Measurements from ENCODE around the gene AFF3.

Gene AFF3

DNA sequence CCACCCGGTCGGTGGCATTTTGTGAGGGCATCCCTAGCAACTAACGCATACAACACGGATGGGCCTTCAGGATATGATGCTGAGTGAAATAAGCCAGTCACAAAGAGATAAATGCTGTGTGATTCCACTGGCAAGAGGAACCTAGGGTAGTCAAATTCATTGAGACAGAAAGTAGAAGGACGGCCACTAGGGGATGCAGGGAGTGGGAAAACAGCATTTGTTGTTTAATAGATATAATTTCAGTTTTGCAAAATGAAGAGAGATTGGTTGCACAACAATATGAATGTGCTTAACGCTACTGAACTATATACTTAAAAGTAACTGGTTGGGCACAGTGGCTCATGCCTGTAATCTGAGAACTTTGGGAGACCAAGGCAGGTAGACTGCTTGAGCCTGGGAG, 112.9 kb downstream of the AFF3 start:
- no peak overlapping the region for H3K14ac ChIP-seq (ENCODE audit: low read length in 2 of 2)
- H2AFZ ChIP-seq (ENCODE audit: low read depth, low read length): no peak overlapping the region
- H3K9me3 ChIP-seq (ENCODE audit: control insufficient read depth, low read length): no peaks in the 10 kb centered on the region
- no peak overlapping the region for H3K4me2 ChIP-seq (ENCODE audit: low read length, poor library complexity, severe bottlenecking)
- H3K36me3 ChIP-seq (ENCODE audit: control insufficient read depth in 1 of 2, insufficient read depth in 2 of 2, low read depth in 1 of 2, low read length in 2 of 2): peaks cover 0 to 3% of the 10 kb centered on the region in 2 experiments
- H4K91ac ChIP-seq (ENCODE audit: low read length): no peak overlapping the region
- 90% methylated on average over 6 of the region's 6 CpGs for WGBS
- no peak overlapping the region for H3K27ac ChIP-seq (ENCODE audit: low read length, poor library complexity, severe bottlenecking)
- no peak overlapping the region for H4K8ac ChIP-seq (ENCODE audit: low read length)
- no peak overlapping the region for H3K4me3 ChIP-seq (ENCODE audit: insufficient read depth in 1 of 2, low read depth in 1 of 2, low read length in 2 of 2)
- no peak overlapping the region for H2BK15ac ChIP-seq (ENCODE audit: low read depth, poor library complexity, severe bottlenecking)
- H3K79me1 ChIP-seq (replicated peaks; ENCODE audit: low read length, poor library complexity, severe bottlenecking): peaks cover 19% of the 10 kb centered on the region
- no peak overlapping the region for H3K23ac ChIP-seq (ENCODE audit: low read length in 2 of 2)
- no peak overlapping the region for H2BK120ac ChIP-seq (ENCODE audit: low read depth, low read length)
- H2BK5ac ChIP-seq (ENCODE audit: low read depth, low read length, poor library complexity, severe bottlenecking): no peak overlapping the region
- H3K18ac ChIP-seq (ENCODE audit: low read depth in 1 of 2, low read length in 2 of 2): peak overlapping the region in 1 of 2 experiments; percentile 1
- DNase-seq: no peak
- no peaks in the 10 kb centered on the region for H3K4me1 ChIP-seq (ENCODE audit: control insufficient read depth, insufficient read depth, low read depth, low read length)
- H2AK5ac ChIP-seq (ENCODE audit: low read length, severe bottlenecking): no peak overlapping the region
- no peaks in the 10 kb centered on the region for H3K27me3 ChIP-seq (ENCODE audit: control insufficient read depth in 1 of 2, insufficient read depth in 1 of 2, low read length in 2 of 2)
- no peak overlapping the region for H3K9ac ChIP-seq (ENCODE audit: low read length)
- H2BK12ac ChIP-seq (ENCODE audit: low read length in 2 of 2): no peak overlapping the region
- H3K4ac ChIP-seq (ENCODE audit: low read depth in 1 of 2, low read length in 2 of 2): no peak overlapping the region

GRCh38 chr2:100021791-100022340, 120.5 kb downstream of the AFF3 start:
- H3K4me1 ChIP-seq (ENCODE audit: control insufficient read depth, insufficient read depth, low read depth, low read length): peaks cover 4% of the 10 kb centered on the region
- peaks cover 0 to 13% of the 10 kb centered on the region in 2 experiments for H3K27me3 ChIP-seq (ENCODE audit: control insufficient read depth in 1 of 2, insufficient read depth in 1 of 2, low read length in 2 of 2)
- no peaks in the 10 kb centered on the region for H3K9me3 ChIP-seq (ENCODE audit: control insufficient read depth, low read length)
- no peak for DNase-seq
- H3K4me3 ChIP-seq (ENCODE audit: insufficient read depth in 1 of 2, low read depth in 1 of 2, low read length in 2 of 2): no peak overlapping the region
- H4K8ac ChIP-seq (ENCODE audit: low read length): no peak overlapping the region
- H3K4me2 ChIP-seq (ENCODE audit: low read length, poor library complexity, severe bottlenecking): no peak overlapping the region
- peaks cover 22% of the 10 kb centered on the region for H3K79me1 ChIP-seq (replicated peaks; ENCODE audit: low read length, poor library complexity, severe bottlenecking)
- H3K18ac ChIP-seq (ENCODE audit: low read depth in 1 of 2, low read length in 2 of 2): no peak overlapping the region
- H2BK5ac ChIP-seq (ENCODE audit: low read depth, low read length, poor library complexity, severe bottlenecking): no peak overlapping the region
- 25% methylated on average over 1 of the region's 3 CpGs for WGBS
- H3K23ac ChIP-seq (ENCODE audit: low read length in 2 of 2): no peak overlapping the region
- no peak overlapping the region for H4K91ac ChIP-seq (ENCODE audit: low read length)
- H3K9ac ChIP-seq (ENCODE audit: low read length): no peak overlapping the region
- no peak overlapping the region for H3K4ac ChIP-seq (ENCODE audit: low read depth in 1 of 2, low read length in 2 of 2)
- no peak overlapping the region for H2AFZ ChIP-seq (ENCODE audit: low read depth, low read length)
- H3K36me3 ChIP-seq (ENCODE audit: control insufficient read depth in 1 of 2, insufficient read depth in 2 of 2, low read depth in 1 of 2, low read length in 2 of 2): peaks cover 0 to 5% of the 10 kb centered on the region in 2 experiments
- no peak overlapping the region for H2BK12ac ChIP-seq (ENCODE audit: low read length in 2 of 2)
- no peak overlapping the region for H2AK5ac ChIP-seq (ENCODE audit: low read length, severe bottlenecking)
- H3K27ac ChIP-seq (ENCODE audit: low read length, poor library complexity, severe bottlenecking): no peak overlapping the region
- no peak overlapping the region for H2BK15ac ChIP-seq (ENCODE audit: low read depth, poor library complexity, severe bottlenecking)
- no peak overlapping the region for H2BK120ac ChIP-seq (ENCODE audit: low read depth, low read length)
- H3K14ac ChIP-seq (ENCODE audit: low read length in 2 of 2): no peak overlapping the region

DNA sequence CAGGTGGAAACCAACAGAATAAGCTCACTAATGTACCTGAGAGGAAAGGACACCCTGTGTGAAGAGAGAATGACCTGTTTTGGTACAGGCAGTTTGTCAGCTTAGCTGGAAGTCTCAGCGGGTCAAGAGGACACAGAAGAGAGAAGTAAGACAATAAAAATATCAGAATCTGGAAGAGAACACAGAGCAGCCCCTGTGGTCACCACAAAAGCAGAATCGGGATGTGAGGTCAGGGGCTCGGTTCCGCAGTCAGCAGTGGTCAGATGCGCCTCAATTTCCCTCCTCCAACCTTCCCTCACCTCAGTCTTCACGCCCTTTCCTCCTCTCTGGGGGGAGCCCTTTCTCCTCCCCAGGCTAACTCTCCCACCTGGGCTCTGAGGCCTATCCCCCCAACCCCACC, 122.9 kb downstream of the AFF3 start:
- H3K27ac ChIP-seq (ENCODE audit: low read length, poor library complexity, severe bottlenecking): peak overlapping the region; percentile 37

GRCh38 chr2:100018341-100019193, 123.8 kb downstream of the AFF3 start:
- no peak overlapping the region for H3K4ac ChIP-seq (ENCODE audit: low read depth in 1 of 2, low read length in 2 of 2)
- H2BK5ac ChIP-seq (ENCODE audit: low read depth, low read length, poor library complexity, severe bottlenecking): no peak overlapping the region
- no peak overlapping the region for H2BK12ac ChIP-seq (ENCODE audit: low read length in 2 of 2)
- no peak overlapping the region for H3K14ac ChIP-seq (ENCODE audit: low read length in 2 of 2)
- no peak overlapping the region for H3K4me3 ChIP-seq (ENCODE audit: insufficient read depth in 1 of 2, low read depth in 1 of 2, low read length in 2 of 2)
- peak overlapping the region; percentile 3 for H3K4me2 ChIP-seq (ENCODE audit: low read length, poor library complexity, severe bottlenecking)
- no peaks in the 10 kb centered on the region for H3K9me3 ChIP-seq (ENCODE audit: control insufficient read depth, low read length)
- no peak overlapping the region for H4K91ac ChIP-seq (ENCODE audit: low read length)
- no peak overlapping the region for H2AFZ ChIP-seq (ENCODE audit: low read depth, low read length)
- peaks cover 0 to 18% of the 10 kb centered on the region in 2 experiments for H3K36me3 ChIP-seq (ENCODE audit: control insufficient read depth in 1 of 2, insufficient read depth in 2 of 2, low read depth in 1 of 2, low read length in 2 of 2)
- H3K27me3 ChIP-seq (ENCODE audit: control insufficient read depth in 1 of 2, insufficient read depth in 1 of 2, low read length in 2 of 2): peaks cover 0 to 13% of the 10 kb centered on the region in 2 experiments
- no peak overlapping the region for H3K23ac ChIP-seq (ENCODE audit: low read length in 2 of 2)
- peaks cover 31% of the 10 kb centered on the region for H3K79me1 ChIP-seq (replicated peaks; ENCODE audit: low read length, poor library complexity, severe bottlenecking)
- H2BK120ac ChIP-seq (ENCODE audit: low read depth, low read length): no peak overlapping the region
- H3K18ac ChIP-seq (ENCODE audit: low read depth in 1 of 2, low read length in 2 of 2): peak overlapping the region; percentile 34 to 35
- H3K9ac ChIP-seq (ENCODE audit: low read length): no peak overlapping the region
- no peak overlapping the region for H2BK15ac ChIP-seq (ENCODE audit: low read depth, poor library complexity, severe bottlenecking)
- peak; percentile 86 for DNase-seq
- H2AK5ac ChIP-seq (ENCODE audit: low read length, severe bottlenecking): peak overlapping the region; percentile 10
- WGBS: 49% methylated on average over 6 of the region's 9 CpGs
- peak overlapping the region; percentile 61 for H3K27ac ChIP-seq (ENCODE audit: low read length, poor library complexity, severe bottlenecking)
- no peak overlapping the region for H4K8ac ChIP-seq (ENCODE audit: low read length)
- H3K4me1 ChIP-seq (ENCODE audit: control insufficient read depth, insufficient read depth, low read depth, low read length): peaks cover 6% of the 10 kb centered on the region

More for the DNA sequence above, 122.9 kb downstream of the AFF3 start:
- H3K79me1 ChIP-seq (replicated peaks; ENCODE audit: low read length, poor library complexity, severe bottlenecking): peaks cover 31% of the 10 kb centered on the region
- no peak overlapping the region for H3K4me3 ChIP-seq (ENCODE audit: insufficient read depth in 1 of 2, low read depth in 1 of 2, low read length in 2 of 2)
- no peaks in the 10 kb centered on the region for H3K9me3 ChIP-seq (ENCODE audit: control insufficient read depth, low read length)
- no peak overlapping the region for H3K14ac ChIP-seq (ENCODE audit: low read length in 2 of 2)
- H2AK5ac ChIP-seq (ENCODE audit: low read length, severe bottlenecking): peak overlapping the region; percentile 24
- WGBS: 93% methylated on average over 6 of the region's 6 CpGs
- H3K18ac ChIP-seq (ENCODE audit: low read depth in 1 of 2, low read length in 2 of 2): peak overlapping the region; percentile 68 to 73
- H2BK120ac ChIP-seq (ENCODE audit: low read depth, low read length): peak overlapping the region; percentile 51
- H3K4me2 ChIP-seq (ENCODE audit: low read length, poor library complexity, severe bottlenecking): no peak overlapping the region
- peaks cover 0 to 18% of the 10 kb centered on the region in 2 experiments for H3K36me3 ChIP-seq (ENCODE audit: control insufficient read depth in 1 of 2, insufficient read depth in 2 of 2, low read depth in 1 of 2, low read length in 2 of 2)
- H3K27me3 ChIP-seq (ENCODE audit: control insufficient read depth in 1 of 2, insufficient read depth in 1 of 2, low read length in 2 of 2): peaks cover 0 to 13% of the 10 kb centered on the region in 2 experiments
- H4K8ac ChIP-seq (ENCODE audit: low read length): peak overlapping the region; percentile 64
- peaks cover 4% of the 10 kb centered on the region for H3K4me1 ChIP-seq (ENCODE audit: control insufficient read depth, insufficient read depth, low read depth, low read length)
- no peak overlapping the region for H2BK15ac ChIP-seq (ENCODE audit: low read depth, poor library complexity, severe bottlenecking)
- H4K91ac ChIP-seq (ENCODE audit: low read length): peak overlapping the region; percentile 67
- no peak overlapping the region for H3K9ac ChIP-seq (ENCODE audit: low read length)
- no peak overlapping the region for H2AFZ ChIP-seq (ENCODE audit: low read depth, low read length)
- DNase-seq: no peak
- H3K23ac ChIP-seq (ENCODE audit: low read length in 2 of 2): no peak overlapping the region
- no peak overlapping the region for H2BK5ac ChIP-seq (ENCODE audit: low read depth, low read length, poor library complexity, severe bottlenecking)
- peak overlapping the region; percentile 27 to 59 for H2BK12ac ChIP-seq (ENCODE audit: low read length in 2 of 2)
- H3K4ac ChIP-seq (ENCODE audit: low read depth in 1 of 2, low read length in 2 of 2): peak overlapping the region; percentile 8 to 27

Data from mesenchymal stem cell (in vitro differentiated cells and primary cell).